Psoas muscle (tissue), 8 donors: ENCODE measurements around the gene MEF2C. TPM values are rescaled to one million over a fixed set of nuclear protein-coding genes. Genes with fewer than 3 reads are reported as not detected.
A peak's percentile ranks its signal among the peaks of the same experiment; 100 is the strongest.
"Not testable (repeated sequence)": the region's sequence is repeated elsewhere in the genome, so short reads cannot be mapped to it uniquely, and the experiment has no call there.

ENCODE experiments used
- ATAC-seq, 4 donors: fragments of 200-7000 bp; cut with Tn5 transposase; one replicate each; pipeline ENCODE4 v1.9.1; 2020; ENCODE audit warnings: moderate library complexity in 3 of 4, mild to moderate bottlenecking in 2 of 4
- DNase-seq, 2 donors: peaks; one replicate each; pipeline ENCODE4 v3.0.0-alpha.2; 2020
- H3K27ac ChIP-seq: fragments of 200-600 bp; one replicate; pipeline ENCODE4 v1.8.0; 2022
- H3K27me3 ChIP-seq, 3 donors: fragments of 200-600 bp in 1 of 3; one replicate each; pipeline versions ENCODE4 v1.6.1 to v1.8.0; 2013 to 2022; ENCODE audit warnings: low read length in 2 of 3, mild to moderate bottlenecking in 2 of 3, moderate library complexity in 1 of 3; ENCODE audit not compliant: insufficient read depth in 3 of 3
- H3K36me3 ChIP-seq, 2 donors: fragments of 200-600 bp in 1 of 2; one replicate each; pipeline versions ENCODE4 v1.6.1 to v1.8.0; 2013 to 2022; ENCODE audit warnings: low read depth in 1 of 2, mild to moderate bottlenecking in 1 of 2, moderate library complexity in 1 of 2; ENCODE audit not compliant: insufficient read depth in 1 of 2
- H3K4me1 ChIP-seq: fragments of 200-600 bp; one replicate; pipeline ENCODE4 v1.8.0; 2022
- H3K4me3 ChIP-seq: fragments of 200-600 bp; one replicate; pipeline ENCODE4 v1.8.0; 2022; ENCODE audit warnings: mild to moderate bottlenecking
- H3K9me3 ChIP-seq: fragments of 200-600 bp; one replicate; pipeline ENCODE4 v1.8.0; 2022
- WGBS, 3 donors: extraction: QIAGEN DNeasy Blood & Tissue Kit; methylation state at CpG; one replicate each; pipeline versions ENCODE4 v1.1.6 to v1.1.7; 2013; 5-methylcytosine and 5-hydroxymethylcytosine counted together
- intact Hi-C, 2 donors: fragments of 100-400 bp; cut with DNase I; formaldehyde crosslinking; loops; one replicate each; pipeline versions ENCODE4 v1.11.0 to v1.14.2; 2022
- polyA plus RNA-seq, 3 donors: library from polyadenylated mRNA; stranded (reverse); fragments of 200-250 nt; gene quantifications; one replicate each; pipeline ENCODE4 v1.2.3, GENCODE V29; 2013
- total RNA-seq, 4 donors: library from RNA; stranded (reverse); fragmentation: NEBNext Ultra II Directional in 2 of 4; extraction: Animal tissue kit (Norgen Biotek cat#: 25700) in 2 of 4; gene quantifications; one replicate each; pipeline versions ENCODE4 v1.2.1 to v1.2.4, GENCODE V29; 2021 to 2023
- TF ChIP-seq, protein P1 (sequence below): fragments of 200-600 bp; IDR thresholded peaks from one replicate; pipeline ENCODE4 v1.8.0; 2022; ENCODE audit warnings: antibody characterized with exemption
- donor health status: healthy with polysubstance abuse.
- donor health status: DM: no; HTN: no; CAD: no; lungs with moderate emphysema.
- donor health status: Bipolar disorder and iron deficiency.
- donor health status: healthy.
- donor health status: DM: yes; HTN: yes; CAD: no.
- donor health status: DM: no; HTN: no; CAD: no.
- donor health status: DM: no; HTN: no; CAD: no.
- donor health status: DM: yes; HTN: yes; CAD: no.

The MEF2C gene
- total and polyA plus RNA-seq, 7 donors = 9.3 to 530 (median 148) TPM

- TF ChIP-seq, protein P1, sequence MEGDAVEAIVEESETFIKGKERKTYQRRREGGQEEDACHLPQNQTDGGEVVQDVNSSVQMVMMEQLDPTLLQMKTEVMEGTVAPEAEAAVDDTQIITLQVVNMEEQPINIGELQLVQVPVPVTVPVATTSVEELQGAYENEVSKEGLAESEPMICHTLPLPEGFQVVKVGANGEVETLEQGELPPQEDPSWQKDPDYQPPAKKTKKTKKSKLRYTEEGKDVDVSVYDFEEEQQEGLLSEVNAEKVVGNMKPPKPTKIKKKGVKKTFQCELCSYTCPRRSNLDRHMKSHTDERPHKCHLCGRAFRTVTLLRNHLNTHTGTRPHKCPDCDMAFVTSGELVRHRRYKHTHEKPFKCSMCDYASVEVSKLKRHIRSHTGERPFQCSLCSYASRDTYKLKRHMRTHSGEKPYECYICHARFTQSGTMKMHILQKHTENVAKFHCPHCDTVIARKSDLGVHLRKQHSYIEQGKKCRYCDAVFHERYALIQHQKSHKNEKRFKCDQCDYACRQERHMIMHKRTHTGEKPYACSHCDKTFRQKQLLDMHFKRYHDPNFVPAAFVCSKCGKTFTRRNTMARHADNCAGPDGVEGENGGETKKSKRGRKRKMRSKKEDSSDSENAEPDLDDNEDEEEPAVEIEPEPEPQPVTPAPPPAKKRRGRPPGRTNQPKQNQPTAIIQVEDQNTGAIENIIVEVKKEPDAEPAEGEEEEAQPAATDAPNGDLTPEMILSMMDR = no peak
- peak overlapping the region; percentile 44 for H3K27ac ChIP-seq
- intact Hi-C loops = no loop called here
- 81 to 89% (median 87%) methylated on average over 7 of the region's 7 CpGs for WGBS, 3 donors
- ATAC-seq (no peak), DNase-seq (no peak)
- no peaks in the 10 kb centered on the region for H3K9me3 ChIP-seq
- no peaks in the 10 kb centered on the region for H3K27me3 ChIP-seq
- H3K36me3 ChIP-seq = no peaks in the 10 kb centered on the region
- H3K4me1 ChIP-seq = peaks cover 25% of the 10 kb centered on the region
- H3K4me3 ChIP-seq = no peak overlapping the region
Observed at GRCh38 chr5:88926774-88927173, 43.8 kb upstream of the MEF2C start.

DNA sequence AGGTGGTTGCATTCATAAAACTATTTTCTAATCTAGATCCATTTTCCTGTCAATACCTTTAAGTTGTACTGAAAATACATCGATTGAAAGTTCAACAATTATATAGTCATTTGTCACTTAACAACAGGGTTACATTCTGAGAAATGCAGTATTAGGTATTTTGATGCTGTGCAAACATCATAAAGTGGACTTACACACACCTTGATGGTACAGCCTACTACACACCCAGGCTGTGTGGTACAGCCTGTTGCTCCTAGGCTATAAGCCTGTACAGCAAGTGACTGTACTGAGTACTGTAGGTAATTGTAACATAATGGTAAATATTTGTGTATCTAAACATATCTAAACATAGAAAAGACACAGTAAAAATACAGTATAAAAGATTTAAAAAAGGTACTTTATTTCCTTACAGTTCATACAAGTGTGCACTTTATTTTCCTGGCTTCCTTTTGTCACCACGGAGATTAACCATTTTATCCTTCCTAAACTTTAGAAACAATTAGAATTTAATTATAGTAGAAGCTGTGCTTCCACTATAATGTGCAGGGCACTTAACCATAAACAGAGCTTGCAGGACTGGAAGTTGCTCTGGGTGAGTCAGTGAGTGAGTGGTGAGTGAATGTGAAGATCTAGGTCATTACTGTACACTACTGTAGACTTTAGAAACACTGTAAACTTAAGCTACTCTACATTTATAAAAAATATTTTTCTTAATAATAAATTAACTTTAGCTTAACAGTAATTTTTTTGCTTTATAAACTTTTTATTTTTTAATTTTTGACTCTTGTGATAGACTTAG, 42.9 kb upstream of the MEF2C start:
- intact Hi-C loops = no loop called here
- peak in 3 of 4 donors; percentile 36 to 67 (median 62) for ATAC-seq
- 88 to 93% (median 90%) methylated on average over 2 of the region's 2 CpGs for WGBS, 3 donors

GRCh38 chr5:88924330-88924657, 41.3 kb upstream of the MEF2C start:
- Histone ChIP-seq H3K27ac (peak overlapping the region; percentile 21), H3K9me3 (no peaks in the 10 kb centered on the region), H3K4me3 (peak overlapping the region; percentile 24), H3K4me1 (peaks cover 11% of the 10 kb centered on the region), H3K36me3 (no peaks in the 10 kb centered on the region), H3K27me3 (no peaks in the 10 kb centered on the region)
- no peak for DNase-seq
- 65 to 76% (median 68%) methylated on average over 3 of the region's 3 CpGs for WGBS, 3 donors
- intact Hi-C loops = no loop called here
- TF ChIP-seq, protein P1 = no peak
- ATAC-seq = peak in 2 of 4 donors; percentile 22 to 29

More for the DNA sequence above, 42.9 kb upstream of the MEF2C start:
- H3K27me3 ChIP-seq = no peaks in the 10 kb centered on the region
- H3K9me3 ChIP-seq = no peaks in the 10 kb centered on the region
- TF ChIP-seq, protein P1 = no peak
- no peaks in the 10 kb centered on the region for H3K36me3 ChIP-seq
- DNase-seq = no peak
- no peak overlapping the region for H3K4me3 ChIP-seq
- peaks cover 25% of the 10 kb centered on the region for H3K4me1 ChIP-seq
- H3K27ac ChIP-seq = peak overlapping the region; percentile 44

- no peaks in the 10 kb centered on the region for H3K27me3 ChIP-seq
- ATAC-seq (peak; percentile 38 to 74 (median 68)), DNase-seq (no peak)
- no peaks in the 10 kb centered on the region for H3K9me3 ChIP-seq
- peaks cover 11% of the 10 kb centered on the region for H3K4me1 ChIP-seq
- WGBS, 3 donors = 52 to 77% (median 64%) methylated on average over 15 of the region's 15 CpGs
- peak overlapping the region; percentile 24 for H3K4me3 ChIP-seq
- intact Hi-C loops = no loop called here
- TF ChIP-seq, protein P1 = no peak
- peak overlapping the region; percentile 21 for H3K27ac ChIP-seq
- no peaks in the 10 kb centered on the region for H3K36me3 ChIP-seq
Observed at GRCh38 chr5:88923623-88924329, 40.8 kb upstream of the MEF2C start.

GRCh38 chr5:88912743-88913142, 29.8 kb upstream of the MEF2C start:
- H3K4me3 ChIP-seq, H3K27me3 ChIP-seq, H3K36me3 ChIP-seq, DNase-seq, H3K9me3 ChIP-seq, H3K4me1 ChIP-seq, intact Hi-C loops, H3K27ac ChIP-seq: not testable (repeated sequence)
- peak in 1 of 4 donors; percentile 26 for ATAC-seq
- 73 to 86% (median 77%) methylated on average over 2 of the region's 2 CpGs for WGBS, 3 donors

GRCh38 chr5:88911059-88911572, 28.1 kb upstream of the MEF2C start:
- peak overlapping the region; percentile 15 for H3K4me3 ChIP-seq
- whole genome bisulfite sequencing, 3 donors = 30 to 67% (median 39%) methylated on average over 9 of the region's 9 CpGs
- H3K27me3 ChIP-seq, H3K9me3 ChIP-seq, intact Hi-C loops, DNase-seq, H3K36me3 ChIP-seq, H3K4me1 ChIP-seq: not testable (repeated sequence)
- H3K27ac ChIP-seq = peak overlapping the region; percentile 53
- ATAC-seq = peak in 3 of 4 donors; percentile 57 to 66 (median 65)

- not testable (repeated sequence) for H3K27me3 ChIP-seq
- peak; percentile 78 to 83 (median 82) for ATAC-seq
Observed at GRCh38 chr5:88904478-88904877, 21.5 kb upstream of the MEF2C start.

More at GRCh38 chr5:88904478-88904877, 21.5 kb upstream of the MEF2C start:
- H3K36me3 ChIP-seq, H3K9me3 ChIP-seq, intact Hi-C loops, DNase-seq, H3K4me1 ChIP-seq: not testable (repeated sequence)
- WGBS, 3 donors = 26 to 60% (median 29%) methylated on average over 2 of the region's 2 CpGs
- Histone ChIP-seq H3K4me3 (peak overlapping the region; percentile 59), H3K27ac (peak overlapping the region; percentile 78)
